HUES6 (cell line): ENCODE results near the gene TEX12.
"Not testable (repeated sequence)": the region's sequence is repeated elsewhere in the genome, so short reads cannot be mapped to it uniquely, and the experiment has no call there.

Experiments
- H3K27ac ChIP-seq: 2 replicates; pipeline ENCODE4 v1.7.0; 2013; ENCODE audit warnings: low read depth, mild to moderate bottlenecking, low read length, inconsistent platforms
- H3K27me3 ChIP-seq: 2 replicates; pipeline ENCODE4 v1.6.1; 2013; ENCODE audit warnings: low read length; ENCODE audit not compliant: control insufficient read depth, insufficient read depth
- H3K36me3 ChIP-seq: 2 replicates; pipeline ENCODE4 v1.6.1; 2013; ENCODE audit warnings: low read length; ENCODE audit not compliant: control insufficient read depth, insufficient read depth
- H3K4me1 ChIP-seq: 2 replicates; pipeline ENCODE4 v1.6.1; 2013; ENCODE audit warnings: low read length; ENCODE audit not compliant: control insufficient read depth, insufficient read depth
- H3K4me3 ChIP-seq: 2 replicates; pipeline ENCODE4 v1.5.1; 2013; ENCODE audit warnings: low read depth, low read length
- H3K9ac ChIP-seq: one replicate; pipeline ENCODE4 v1.6.1; 2013; ENCODE audit warnings: mild to moderate bottlenecking, low read length
- H3K9me3 ChIP-seq: 2 replicates; pipeline ENCODE4 v1.6.1; 2013; ENCODE audit warnings: low read depth, low read length; ENCODE audit not compliant: control insufficient read depth, insufficient read depth

TEX12 gene

GRCh38 chr11:112156153-112156955, 10.8 kb upstream of the TEX12 start:
- Histone ChIP-seq H3K27ac (no peak overlapping the region), H3K4me1 (no peaks in the 10 kb centered on the region), H3K36me3 (no peaks in the 10 kb centered on the region), H3K27me3 (no peaks in the 10 kb centered on the region), H3K4me3 (no peak overlapping the region), H3K9ac (no peak overlapping the region), H3K9me3 (no peaks in the 10 kb centered on the region)

- H3K4me1 ChIP-seq, result no peaks in the 10 kb centered on the region
- no peak overlapping the region for H3K9ac ChIP-seq
- no peaks in the 10 kb centered on the region for H3K36me3 ChIP-seq
- H3K9me3 ChIP-seq, result no peaks in the 10 kb centered on the region
- H3K27me3 ChIP-seq, result no peaks in the 10 kb centered on the region
- H3K4me3 ChIP-seq, result no peak overlapping the region
- H3K27ac ChIP-seq, result no peak overlapping the region
These were observed 10.0 kb upstream of the TEX12 start for GRCh38 chr11:112156956-112157766.

GRCh38 chr11:112159098-112160065, 7.8 kb upstream of the TEX12 start:
- H3K9ac ChIP-seq, result no peak overlapping the region
- H3K27me3 ChIP-seq, result no peaks in the 10 kb centered on the region
- H3K27ac ChIP-seq, result no peak overlapping the region
- H3K4me3 ChIP-seq, result no peak overlapping the region
- no peaks in the 10 kb centered on the region for H3K36me3 ChIP-seq
- peaks cover 7% of the 10 kb centered on the region for H3K4me1 ChIP-seq
- H3K9me3 ChIP-seq, result no peaks in the 10 kb centered on the region

- Histone ChIP-seq H3K27ac (no peak overlapping the region), H3K4me3 (no peak overlapping the region)
These were observed 6.9 kb upstream of the TEX12 start for GRCh38 chr11:112160091-112160848.

GRCh38 chr11:112161012-112161411, 6.2 kb upstream of the TEX12 start:
- H3K9me3 ChIP-seq, result no peaks in the 10 kb centered on the region
- no peak overlapping the region for H3K27ac ChIP-seq
- H3K4me3 ChIP-seq, result no peak overlapping the region
- no peaks in the 10 kb centered on the region for H3K36me3 ChIP-seq
- peaks cover 7% of the 10 kb centered on the region for H3K4me1 ChIP-seq
- H3K9ac ChIP-seq, result no peak overlapping the region
- no peaks in the 10 kb centered on the region for H3K27me3 ChIP-seq

More at GRCh38 chr11:112160091-112160848, 6.9 kb upstream of the TEX12 start:
- H3K4me1 ChIP-seq, result peaks cover 7% of the 10 kb centered on the region
- no peaks in the 10 kb centered on the region for H3K27me3 ChIP-seq
- no peaks in the 10 kb centered on the region for H3K9me3 ChIP-seq
- no peak overlapping the region for H3K9ac ChIP-seq
- no peaks in the 10 kb centered on the region for H3K36me3 ChIP-seq

- not testable (repeated sequence) for H3K4me1 ChIP-seq, H3K4me3 ChIP-seq, H3K9ac ChIP-seq, H3K27ac ChIP-seq, H3K9me3 ChIP-seq, H3K36me3 ChIP-seq, H3K27me3 ChIP-seq
These were observed 5.0 kb upstream of the TEX12 start for GRCh38 chr11:112162200-112162599.

- H3K9me3 ChIP-seq, result no peaks in the 10 kb centered on the region
- H3K36me3 ChIP-seq, result no peaks in the 10 kb centered on the region
- H3K9ac ChIP-seq, result no peak overlapping the region
- no peaks in the 10 kb centered on the region for H3K27me3 ChIP-seq
- no peak overlapping the region for H3K27ac ChIP-seq
- no peak overlapping the region for H3K4me3 ChIP-seq
- peaks cover 7% of the 10 kb centered on the region for H3K4me1 ChIP-seq
These were observed 4.2 kb upstream of the TEX12 start for GRCh38 chr11:112162761-112163546.

GRCh38 chr11:112163875-112164685, 3.1 kb upstream of the TEX12 start, which contains the start of gene IL18:
TSS of gene IL18 (minus strand) at chr11:112164094. CDS start at chr11:112155053, 9,041 bp downstream.
- Histone ChIP-seq H3K4me3 (no peak within 1 kb of the TSS), H3K9ac (no peak within 1 kb of the TSS), H3K27ac (no peak within 1 kb of the TSS), H3K4me1 (peaks cover 7% of the 10 kb centered on the region), H3K36me3 (no peaks in the 10 kb centered on the region), H3K27me3 (no peaks in the 10 kb centered on the region), H3K9me3 (no peaks in the 10 kb centered on the region)

GRCh38 chr11:112165049-112165448, 2.1 kb upstream of the TEX12 start:
- Histone ChIP-seq H3K9ac (no peak overlapping the region), H3K27ac (no peak overlapping the region), H3K4me1 (peaks cover 7% of the 10 kb centered on the region), H3K27me3 (no peaks in the 10 kb centered on the region), H3K36me3 (no peaks in the 10 kb centered on the region), H3K4me3 (no peak overlapping the region), H3K9me3 (no peaks in the 10 kb centered on the region)
